Measurements from ENCODE around the gene DTNB.
"Not testable (repeated sequence)": the region's sequence is repeated elsewhere in the genome, so short reads cannot be mapped to it uniquely, and the experiment has no call there.

DTNB gene

GRCh38 chr2:25673300-25674076 is at the start of gene DTNB:
TSS of gene DTNB (minus strand) at chr2:25673577. CDS start at chr2:25652660, 20,917 bp downstream.
- peak; percentile 97 for DNase-seq (ENCODE audit: low spot score)

- DNase-seq (ENCODE audit: low spot score), result no peak
Measured at GRCh38 chr2:25722224-25722623, 48.8 kb upstream of the DTNB start.

DNA sequence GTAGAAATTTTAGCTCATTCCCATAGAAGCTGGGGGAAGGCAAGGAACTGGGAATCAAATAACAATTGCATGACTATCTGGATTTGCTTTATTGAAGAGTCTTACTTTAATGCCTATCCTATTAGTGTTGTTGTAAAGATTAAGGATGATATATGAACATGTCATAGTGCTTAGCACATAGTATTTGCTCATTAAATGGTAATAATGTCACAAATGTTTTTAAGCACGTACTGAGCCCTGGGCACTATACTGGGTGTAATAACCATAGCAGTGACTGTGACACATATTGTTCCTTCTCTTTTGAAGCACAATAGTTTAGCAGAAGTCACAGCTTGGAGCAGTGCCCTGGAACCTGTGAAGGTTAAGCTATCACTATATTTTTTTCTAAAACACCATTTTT is 47.2 kb upstream of the DTNB start:
- DNase-seq (ENCODE audit: low spot score), result no peak

DNA sequence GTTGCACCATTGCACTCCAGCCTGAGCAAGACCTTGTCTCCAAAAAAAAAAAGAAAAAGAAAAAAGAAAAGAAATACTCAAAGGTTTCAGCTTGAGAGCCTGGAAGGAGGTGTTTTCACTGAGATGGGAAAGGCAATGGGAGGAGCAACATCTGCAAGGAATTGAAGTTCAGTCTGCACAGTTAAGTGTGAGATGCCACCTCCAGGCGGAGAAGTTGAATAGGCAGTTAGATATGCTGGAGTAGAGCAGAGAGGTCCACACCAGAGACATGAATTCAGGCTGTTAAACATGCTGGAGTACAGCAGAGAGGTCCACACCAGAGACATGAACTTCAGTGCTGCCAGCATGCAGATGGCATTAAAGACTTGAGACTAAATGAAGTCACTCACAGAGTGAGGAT is 41.4 kb upstream of the DTNB start:
- no peak for DNase-seq (ENCODE audit: low spot score)

DNA sequence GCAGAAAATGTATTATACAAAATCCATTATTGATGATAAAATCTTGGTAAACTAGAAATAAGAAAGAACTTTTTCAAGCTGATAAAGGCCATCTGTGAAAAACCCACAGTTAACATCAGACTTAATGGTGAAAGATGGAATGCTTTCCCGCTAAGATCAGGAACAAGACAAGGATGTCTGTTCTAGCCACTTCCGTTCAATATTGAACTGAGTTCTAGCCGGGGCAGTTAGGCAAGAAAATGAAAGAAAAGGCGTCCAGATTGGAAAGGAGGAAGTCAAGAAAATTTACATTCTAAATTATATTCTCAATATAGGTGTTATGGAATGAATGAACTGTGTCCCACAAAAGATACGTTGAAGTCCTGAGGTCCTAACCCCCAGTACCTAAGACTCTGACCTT is 39.1 kb upstream of the DTNB start:
- no peak for DNase-seq (ENCODE audit: low spot score)

DNA sequence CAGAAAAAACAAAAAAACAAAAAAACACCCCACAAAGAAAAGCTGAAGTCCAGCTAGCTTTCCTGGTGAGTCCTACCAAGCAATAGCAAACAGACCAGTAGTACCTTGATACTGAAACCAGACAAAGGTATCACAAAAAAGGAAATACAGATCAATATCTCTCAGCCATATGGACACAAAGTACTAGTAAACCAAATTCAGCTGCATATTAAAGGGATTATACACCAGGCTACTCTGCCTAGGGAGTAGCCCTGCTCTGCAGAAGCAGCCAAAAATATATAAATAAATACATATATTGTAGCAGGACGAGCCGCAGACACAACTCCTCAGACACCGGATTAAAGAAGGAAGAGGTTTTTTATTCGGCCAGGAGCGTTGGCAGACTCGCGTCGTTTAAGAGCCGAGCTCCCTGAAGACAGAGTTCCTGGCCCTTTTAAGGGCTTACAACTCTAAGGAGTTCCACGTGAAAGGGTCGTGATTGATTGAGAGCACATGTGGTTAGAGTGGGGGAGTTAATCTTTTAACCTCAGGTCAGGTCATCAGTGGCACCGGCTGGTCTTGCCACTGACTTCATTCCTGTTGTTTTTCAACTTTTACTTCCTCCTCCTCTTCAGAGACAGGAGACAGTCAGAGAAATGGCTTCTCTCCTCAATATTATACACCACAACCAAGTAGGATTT is 38.4 kb upstream of the DTNB start:
- DNase-seq (ENCODE audit: low spot score), result no peak

GRCh38 chr2:25710750-25711149 is 37.4 kb upstream of the DTNB start:
- DNase-seq (ENCODE audit: low spot score), result no peak

- no peak for DNase-seq (ENCODE audit: low spot score)
Measured at GRCh38 chr2:25709349-25709748, 36.0 kb upstream of the DTNB start.

GRCh38 chr2:25707927-25708590 is 34.7 kb upstream of the DTNB start:
- no peak for DNase-seq (ENCODE audit: low spot score)

DNA sequence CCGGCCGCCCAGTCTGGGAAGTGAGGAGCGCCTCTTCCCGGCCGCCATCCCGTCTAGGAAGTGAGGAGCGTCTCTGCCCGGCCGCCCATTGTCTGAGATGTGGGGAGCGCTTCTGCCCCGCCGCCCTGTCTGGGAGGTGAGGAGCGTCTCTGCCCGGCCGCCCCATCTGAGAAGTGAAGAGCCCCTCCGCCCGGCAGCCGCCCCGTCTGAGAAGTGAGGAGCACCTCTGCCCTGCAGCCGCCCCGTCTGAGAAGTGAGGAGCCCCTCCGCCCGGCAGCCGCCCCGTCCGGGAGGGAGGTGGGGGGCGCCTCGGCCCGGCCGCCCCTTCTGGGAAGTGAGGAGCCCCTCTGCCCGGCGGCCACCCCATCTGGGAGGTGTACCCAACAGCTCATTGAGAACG is 32.2 kb upstream of the DTNB start:
- DNase-seq (ENCODE audit: low spot score), result not testable (repeated sequence)

DNA sequence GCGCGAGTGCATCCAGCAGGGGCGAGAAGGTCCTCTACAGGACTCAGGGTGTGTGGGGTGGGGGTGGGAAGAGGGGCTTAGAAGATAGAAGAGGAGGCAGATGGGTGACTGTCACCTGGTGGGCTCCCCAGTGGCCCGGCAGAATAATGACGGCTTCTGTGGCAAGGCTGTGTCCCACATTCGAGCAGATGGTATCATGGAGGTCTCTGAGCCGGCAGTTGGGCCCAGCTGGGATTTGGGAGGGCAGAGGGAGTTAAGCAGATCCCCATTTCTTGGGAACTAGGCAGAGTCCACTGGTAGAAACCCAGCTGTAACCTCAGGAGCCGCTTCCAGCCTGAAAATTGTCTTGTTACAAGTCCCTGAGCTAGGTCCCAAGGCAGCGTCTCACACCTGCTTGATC is 28.4 kb upstream of the DTNB start:
- DNase-seq (ENCODE audit: low spot score), result no peak

- peak; percentile 54 for DNase-seq (ENCODE audit: low spot score)
Measured at GRCh38 chr2:25700221-25700660, 26.9 kb upstream of the DTNB start.

- DNase-seq (ENCODE audit: low spot score), result no peak
Measured at GRCh38 chr2:25699216-25699615, 25.8 kb upstream of the DTNB start.

DNA sequence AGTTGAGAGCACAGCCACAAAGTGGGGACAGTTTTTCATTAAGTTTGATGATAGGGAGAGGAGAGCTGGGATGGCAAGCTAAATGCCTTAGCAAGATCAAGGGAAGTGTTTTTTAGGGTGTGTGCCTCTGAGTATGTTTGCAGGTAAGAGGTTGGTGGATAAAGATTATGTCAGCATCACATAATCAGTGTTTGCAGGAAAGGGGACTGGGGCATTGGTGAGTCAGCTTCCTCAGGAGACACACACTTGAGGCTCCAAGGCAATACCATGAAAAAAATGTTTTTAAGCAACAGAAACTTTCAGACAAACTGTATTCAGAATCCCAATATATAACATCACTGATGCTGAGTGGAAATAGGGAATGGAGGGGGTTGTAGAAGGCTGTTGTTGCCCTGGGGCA is 25.4 kb upstream of the DTNB start:
- no peak for DNase-seq (ENCODE audit: low spot score)

DNA sequence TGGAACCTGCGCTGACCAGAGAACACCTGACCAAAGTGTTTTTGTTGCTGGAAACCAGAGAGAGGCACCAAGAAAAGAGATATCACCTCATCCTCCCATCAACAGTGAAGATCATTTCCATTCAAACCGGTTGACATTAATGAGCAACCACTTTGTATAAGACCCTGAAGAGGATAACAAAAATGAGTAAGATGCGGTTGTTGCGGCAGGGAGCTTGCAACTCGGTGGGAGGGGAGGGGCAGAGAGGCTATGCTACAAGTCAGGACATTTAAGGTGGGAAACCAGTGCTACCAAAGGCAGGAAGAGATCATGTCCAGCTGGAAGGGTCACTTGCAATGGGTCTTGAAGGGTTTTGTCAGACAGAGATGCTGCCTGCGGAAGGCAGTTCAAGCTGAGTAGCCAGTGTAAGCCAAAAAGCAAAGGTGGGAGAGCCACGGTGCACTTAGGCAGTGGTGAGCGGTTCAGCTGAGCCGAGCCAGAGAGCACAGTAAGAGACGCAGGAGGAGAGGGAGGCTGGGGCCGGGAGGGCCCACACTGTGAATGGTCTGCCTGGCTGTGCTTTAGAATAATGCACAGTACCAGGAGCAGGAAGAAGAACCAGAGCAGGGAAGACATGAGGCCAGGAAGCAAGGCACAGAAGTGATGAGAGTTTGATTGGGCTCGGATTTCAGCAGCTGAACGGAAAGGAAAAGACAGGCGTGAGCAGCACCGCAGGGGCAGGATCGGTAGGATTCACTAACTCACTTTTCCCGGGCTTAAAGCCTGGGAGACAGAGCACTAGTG is 24.4 kb upstream of the DTNB start:
- no peak for DNase-seq (ENCODE audit: low spot score)

DNA sequence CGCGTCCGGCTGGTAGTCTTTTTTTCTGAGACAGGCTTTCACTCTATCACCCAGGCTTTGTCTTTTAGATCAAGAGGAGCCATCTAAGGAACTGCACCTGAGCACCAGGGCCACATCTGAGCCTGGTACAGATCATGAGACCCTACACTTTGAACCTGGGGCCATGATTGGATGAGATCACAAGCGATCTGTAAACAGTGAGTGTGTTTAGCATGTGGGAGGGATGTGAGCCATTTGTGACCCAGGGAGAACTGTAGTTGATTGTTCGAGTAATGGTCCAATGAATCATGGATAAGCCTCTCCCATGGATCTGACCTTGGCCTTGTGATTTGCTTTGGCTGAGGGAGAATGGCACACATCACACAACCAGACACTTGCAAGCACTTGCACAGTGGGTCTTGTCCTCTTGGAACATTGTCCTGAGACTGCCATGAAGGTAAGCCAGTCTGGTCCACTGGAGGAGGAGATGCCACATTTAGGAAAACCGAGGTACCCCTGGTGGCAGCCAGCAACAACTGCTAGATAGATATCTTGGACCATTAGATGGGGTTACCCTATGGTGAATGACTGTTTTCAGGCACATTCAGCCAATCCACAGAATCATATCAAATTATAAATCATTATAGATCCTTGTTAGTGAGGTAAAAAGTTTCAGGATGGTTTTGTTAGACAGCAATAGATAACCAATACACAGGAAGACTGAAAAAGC is 19.5 kb upstream of the DTNB start:
- no peak for DNase-seq (ENCODE audit: low spot score)

- no peak for DNase-seq (ENCODE audit: low spot score)
Measured at GRCh38 chr2:25692143-25692542, 18.8 kb upstream of the DTNB start.

GRCh38 chr2:25690058-25690457 is 16.7 kb upstream of the DTNB start:
- DNase-seq (ENCODE audit: low spot score), result no peak

DNA sequence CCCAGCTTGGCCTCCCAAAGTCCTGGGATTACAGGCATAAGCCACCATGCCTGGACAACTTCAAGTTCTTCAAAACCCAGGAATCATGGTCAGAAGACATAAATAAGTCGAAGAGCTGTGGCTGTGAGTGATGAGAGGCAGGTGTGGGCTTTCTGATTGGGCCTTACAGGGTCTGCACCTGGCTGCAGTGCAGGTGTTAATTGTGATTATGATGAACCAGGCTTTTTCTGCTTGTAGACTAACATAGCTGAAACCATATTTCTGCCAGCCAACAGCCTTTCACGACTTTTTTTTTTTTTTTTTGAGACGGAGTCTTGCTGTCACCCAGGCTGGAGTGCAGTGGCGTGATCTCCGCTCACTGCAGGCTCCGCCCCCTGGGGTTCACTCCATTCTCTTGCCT is 14.9 kb upstream of the DTNB start:
- no peak for DNase-seq (ENCODE audit: low spot score)

DNA sequence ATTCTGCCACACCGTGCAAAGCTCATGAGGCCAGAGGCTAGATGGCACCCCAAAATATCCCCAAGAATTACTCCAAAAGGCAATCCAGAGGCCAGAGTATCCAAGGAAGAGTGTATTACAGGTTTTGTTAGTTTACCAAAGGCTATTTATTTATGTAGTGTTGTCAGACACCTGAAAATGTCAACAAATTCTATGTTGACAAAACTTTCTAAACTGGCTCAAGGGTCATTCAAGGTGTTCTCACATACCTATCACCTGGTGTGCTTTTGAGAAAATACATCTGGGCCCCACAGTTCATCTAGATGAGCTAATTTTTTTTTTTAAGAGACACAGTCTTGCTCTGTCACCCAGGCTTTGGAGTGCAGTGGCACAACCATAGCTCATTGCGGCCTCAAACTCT is 12.4 kb upstream of the DTNB start:
- no peak for DNase-seq (ENCODE audit: low spot score)

GRCh38 chr2:25684577-25685473 is 11.4 kb upstream of the DTNB start:
- no peak for DNase-seq (ENCODE audit: low spot score)

All from D341Med (cell line).